ENCODE results near the gene EHD1.
A peak's percentile ranks its signal among the peaks of the same experiment; 100 is the strongest.

Gene EHD1

DNA sequence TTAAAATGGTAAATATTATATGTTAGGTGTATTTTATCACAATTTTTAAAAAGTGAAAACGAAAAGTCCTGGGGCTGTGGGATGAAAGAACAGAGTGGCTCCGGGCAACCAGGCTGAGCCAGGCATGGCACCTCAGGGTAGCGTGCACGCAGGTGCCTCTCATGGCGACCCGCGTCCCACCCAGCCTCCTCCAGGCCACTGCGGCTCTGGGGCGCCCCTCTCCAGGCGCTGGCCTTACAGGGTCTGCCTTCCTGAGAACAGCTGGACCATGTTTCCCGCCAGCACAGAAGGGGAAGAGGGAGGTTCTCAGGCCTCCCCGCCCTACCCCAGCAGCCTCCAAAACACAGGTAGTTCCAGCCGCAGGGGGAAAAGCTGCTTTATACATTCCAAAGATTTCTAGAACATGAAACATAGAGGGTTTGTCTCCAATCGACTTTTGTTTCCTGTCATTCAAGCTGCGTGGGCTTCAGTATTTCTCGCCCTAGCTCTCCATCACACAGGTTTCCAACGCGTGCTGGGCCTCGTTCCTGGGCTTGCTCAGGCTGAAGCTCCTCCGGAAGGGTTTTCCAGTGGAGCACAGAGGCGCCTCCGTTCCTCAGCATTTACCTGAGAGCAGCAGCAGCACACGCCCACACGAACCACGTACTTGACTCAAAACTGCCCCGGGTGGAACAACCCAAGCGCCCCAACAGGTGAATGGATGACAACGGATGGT, 10.5 kb downstream of the EHD1 start:
- intact Hi-C loops (cut with DNase I): no loop called here
- peak in 15 of 42 donors; percentile 29 to 78 (median 47) for DNase-seq

GRCh38 chr11:64866173-64866491, 12.3 kb downstream of the EHD1 start:
- no peak for DNase-seq
- intact Hi-C loops (cut with DNase I): no loop called here

DNA sequence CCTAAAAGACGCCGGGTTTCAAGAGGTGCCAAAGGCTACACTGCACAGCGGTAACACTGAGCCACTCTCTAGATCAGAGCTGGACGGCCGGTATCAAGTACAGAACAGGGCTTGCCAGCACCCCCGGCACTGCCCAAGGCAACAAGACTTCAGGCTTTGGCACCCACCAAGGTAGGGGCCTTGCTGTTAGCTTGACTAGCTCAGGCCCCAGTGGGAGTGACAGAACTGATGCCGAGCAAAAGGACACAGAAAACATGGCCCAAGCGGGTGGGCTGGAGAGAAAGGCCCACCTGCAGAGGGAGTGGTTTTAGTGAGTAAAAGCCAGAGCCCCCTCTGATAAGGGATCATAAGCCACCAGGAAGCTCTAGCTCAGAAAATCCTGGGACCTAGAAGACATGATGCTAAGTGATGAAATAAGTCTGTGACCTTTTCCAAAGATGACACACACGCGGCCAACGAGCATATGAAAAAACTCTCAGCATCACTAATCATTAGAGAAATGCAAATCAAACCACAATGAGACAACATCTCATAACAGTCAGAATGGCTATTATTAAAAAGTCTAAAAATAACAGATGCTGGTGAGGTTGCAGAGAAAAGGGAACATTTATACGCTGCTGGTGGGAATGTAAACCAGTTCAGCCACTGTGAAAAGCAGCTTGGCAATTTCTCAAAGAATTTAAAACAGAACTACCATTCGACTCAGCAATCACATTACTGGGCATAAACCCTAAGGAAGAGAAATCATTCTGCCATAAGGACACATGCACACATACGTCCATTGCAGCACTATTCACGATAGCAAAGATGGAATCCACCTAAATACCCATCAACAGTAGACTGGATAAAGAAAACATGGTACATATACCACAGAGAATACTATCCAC, 12.9 kb downstream of the EHD1 start:
- intact Hi-C loops (cut with DNase I): no loop called here

DNA sequence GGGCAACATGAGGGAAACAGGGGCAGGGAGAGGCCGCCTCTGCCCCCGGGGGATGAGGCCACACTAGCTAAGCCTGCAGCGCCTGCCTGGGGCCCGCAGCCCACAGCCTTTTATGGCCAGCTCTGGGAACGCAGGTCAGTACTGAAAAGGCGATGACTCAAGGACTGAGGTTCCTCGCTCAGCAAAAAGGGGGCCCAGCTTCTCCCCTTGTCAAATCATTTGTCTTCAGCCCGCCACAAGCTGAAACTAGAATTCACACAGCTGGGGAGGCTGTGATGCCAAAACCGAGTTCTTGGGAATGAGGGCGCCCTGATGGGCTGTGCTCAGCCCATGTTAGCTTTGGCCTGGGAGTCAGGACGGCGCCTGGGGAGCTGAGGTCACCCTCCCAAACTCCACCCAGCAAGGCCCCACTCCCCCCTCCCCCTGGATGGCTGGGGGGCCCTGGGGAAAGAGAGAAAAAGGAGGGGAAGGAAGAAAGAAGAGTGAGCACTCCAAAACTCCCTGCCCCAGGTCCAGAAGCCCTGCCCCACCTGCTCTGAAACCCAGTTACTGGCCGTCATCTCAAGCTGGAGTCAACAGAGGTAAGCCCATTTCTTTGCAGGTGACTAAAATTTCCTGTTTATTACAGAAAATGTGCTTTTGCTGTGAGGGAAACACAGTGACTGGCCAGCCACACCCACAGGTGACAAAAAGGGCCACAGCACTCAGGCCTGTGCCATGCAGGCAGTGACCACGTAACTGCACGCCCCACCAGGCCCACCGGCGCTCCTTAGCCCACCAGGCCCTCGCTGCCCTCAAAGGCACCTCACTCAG, 13.7 kb downstream of the EHD1 start:
- DNase-seq: peak in 13 of 42 donors; percentile 18 to 79 (median 48)
- intact Hi-C loops (cut with DNase I): no loop called here

More for the DNA sequence above, 12.9 kb downstream of the EHD1 start:
- no peak for DNase-seq

GRCh38 chr11:64864135-64864472, 14.3 kb downstream of the EHD1 start:
- intact Hi-C loops (cut with DNase I): no loop called here
- DNase-seq: no peak

DNA sequence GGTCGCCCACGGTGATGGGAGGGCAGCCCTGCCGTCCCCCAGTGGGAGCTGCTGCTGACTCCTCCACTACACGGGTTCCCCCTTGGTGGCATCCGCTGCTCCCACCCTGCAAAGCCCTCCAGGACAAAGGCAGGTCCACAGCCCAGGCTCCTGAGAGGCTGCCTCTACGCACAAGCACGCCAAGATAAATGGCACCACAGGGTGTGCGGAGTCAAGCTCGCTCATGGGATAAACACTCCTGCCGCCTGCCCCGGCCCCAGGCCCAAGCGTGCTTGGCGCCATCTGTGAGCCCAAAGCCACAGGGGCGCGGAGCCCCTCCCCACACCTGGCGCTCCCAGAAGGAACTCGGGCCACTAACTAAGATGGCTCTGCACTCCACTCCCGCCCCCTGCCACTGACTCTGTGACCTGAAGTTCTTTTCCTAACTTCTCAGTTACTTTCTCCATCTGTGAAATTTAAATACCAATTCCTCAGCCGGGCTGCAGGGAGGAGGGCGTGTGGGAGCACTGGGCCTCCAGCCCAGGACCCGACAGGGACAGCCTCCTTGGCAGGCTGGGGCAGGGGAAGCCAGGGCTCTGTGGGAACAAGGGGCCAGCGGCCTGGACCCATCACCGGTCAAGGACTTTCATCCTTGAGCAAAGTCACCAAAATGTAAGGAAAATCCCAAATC, 14.9 kb downstream of the EHD1 start:
- intact Hi-C loops (cut with DNase I): no loop called here
- DNase-seq: peak in 12 of 42 donors; percentile 30 to 66 (median 41)

- DNase-seq: peak in 2 of 42 donors; percentile 11 to 15
Measured at GRCh38 chr11:64862987-64863390, 15.4 kb downstream of the EHD1 start.

DNA sequence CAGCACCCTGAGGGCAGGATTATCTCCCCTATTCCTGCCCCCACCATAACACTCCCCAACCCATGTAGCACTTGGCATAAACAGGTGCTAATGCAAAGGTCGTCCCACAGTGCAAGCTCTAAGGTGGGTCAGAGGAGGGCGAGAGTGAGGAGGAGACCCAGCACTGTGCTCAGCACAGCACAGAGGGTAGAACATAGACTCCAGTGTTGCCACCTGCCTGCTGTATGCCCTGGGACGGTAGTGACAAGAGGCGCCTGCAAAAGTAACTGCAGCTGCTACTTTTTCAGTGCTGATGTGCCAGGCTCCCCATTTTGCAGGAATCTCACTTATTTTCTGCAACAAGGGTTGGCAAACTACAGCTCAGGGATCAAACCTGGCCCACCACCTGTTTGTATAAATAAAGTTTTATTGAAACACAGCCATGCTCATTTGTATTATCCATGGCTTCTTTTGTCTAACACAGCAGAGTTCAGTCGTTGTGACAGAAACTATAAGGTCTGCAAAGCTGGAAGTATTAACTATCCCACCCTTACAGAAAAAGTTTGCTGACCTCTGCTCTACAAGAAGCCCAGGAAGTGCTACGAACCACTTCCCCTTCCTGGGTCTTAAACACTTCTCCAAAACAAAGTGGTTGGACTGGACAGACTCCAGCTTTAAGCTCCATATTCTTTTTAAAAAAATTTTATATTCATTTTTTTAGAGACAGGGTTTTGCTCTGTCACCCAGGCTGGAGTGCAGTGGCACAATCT, 17.0 kb downstream of the EHD1 start:
- intact Hi-C loops (cut with DNase I): no loop called here
- peak in 2 of 42 donors; percentile 23 to 28 for DNase-seq

More at GRCh38 chr11:64862987-64863390, 15.4 kb downstream of the EHD1 start:
- intact Hi-C loops (cut with DNase I): no loop called here

- intact Hi-C loops (cut with DNase I): no loop called here
Measured at GRCh38 chr11:64859542-64860414, 18.6 kb downstream of the EHD1 start.

GRCh38 chr11:64858467-64859263, 19.8 kb downstream of the EHD1 start:
- no peak for DNase-seq
- intact Hi-C loops (cut with DNase I): no loop called here

More at GRCh38 chr11:64859542-64860414, 18.6 kb downstream of the EHD1 start:
- DNase-seq: no peak

GRCh38 chr11:64857485-64857884, 20.9 kb downstream of the EHD1 start:
- no peak for DNase-seq
- intact Hi-C loops (cut with DNase I): no loop called here

DNA sequence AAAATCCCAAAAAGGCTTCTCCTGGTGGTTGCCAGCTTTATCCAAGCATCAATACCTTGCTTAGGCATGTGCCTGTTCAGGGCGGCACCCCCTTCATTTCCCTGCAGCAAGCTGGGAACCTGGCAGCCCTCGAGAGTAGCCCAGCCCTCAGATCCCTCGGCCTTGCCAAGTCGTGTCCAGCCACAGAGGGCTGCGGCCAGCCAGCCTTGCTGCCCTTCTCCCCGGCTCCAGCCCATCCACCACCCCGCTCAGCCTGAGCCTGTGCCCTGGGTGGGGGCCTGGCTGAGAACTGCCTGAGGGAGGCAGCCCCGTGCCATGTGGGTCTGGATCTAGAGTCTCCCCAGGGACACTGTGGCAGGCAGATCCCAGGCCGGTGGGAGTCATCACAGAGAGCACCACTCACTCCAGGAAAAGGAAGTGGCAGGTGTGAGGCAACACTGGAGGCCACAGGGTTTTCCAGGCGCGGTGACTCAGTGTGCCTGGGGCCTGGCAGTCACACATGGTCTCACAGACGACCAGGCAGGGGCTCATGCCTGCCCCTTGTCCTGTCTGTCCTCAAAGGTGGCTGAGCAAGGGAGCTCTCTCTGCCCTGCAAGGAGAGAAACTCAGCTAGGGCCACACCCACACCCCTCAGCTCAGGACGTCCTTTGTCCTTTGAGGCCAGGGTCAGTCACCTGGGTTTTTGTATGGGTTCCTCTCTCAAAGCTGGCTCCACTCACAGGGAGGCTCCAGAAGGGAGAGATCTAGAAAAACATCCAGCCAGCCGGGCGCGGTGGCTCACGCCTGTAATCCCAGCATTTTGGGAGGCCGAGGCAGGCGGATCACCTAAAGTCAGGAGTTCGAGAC, 21.8 kb downstream of the EHD1 start:
- intact Hi-C loops (cut with DNase I): no loop called here
- peak in 20 of 42 donors; percentile 19 to 73 (median 45) for DNase-seq

DNA sequence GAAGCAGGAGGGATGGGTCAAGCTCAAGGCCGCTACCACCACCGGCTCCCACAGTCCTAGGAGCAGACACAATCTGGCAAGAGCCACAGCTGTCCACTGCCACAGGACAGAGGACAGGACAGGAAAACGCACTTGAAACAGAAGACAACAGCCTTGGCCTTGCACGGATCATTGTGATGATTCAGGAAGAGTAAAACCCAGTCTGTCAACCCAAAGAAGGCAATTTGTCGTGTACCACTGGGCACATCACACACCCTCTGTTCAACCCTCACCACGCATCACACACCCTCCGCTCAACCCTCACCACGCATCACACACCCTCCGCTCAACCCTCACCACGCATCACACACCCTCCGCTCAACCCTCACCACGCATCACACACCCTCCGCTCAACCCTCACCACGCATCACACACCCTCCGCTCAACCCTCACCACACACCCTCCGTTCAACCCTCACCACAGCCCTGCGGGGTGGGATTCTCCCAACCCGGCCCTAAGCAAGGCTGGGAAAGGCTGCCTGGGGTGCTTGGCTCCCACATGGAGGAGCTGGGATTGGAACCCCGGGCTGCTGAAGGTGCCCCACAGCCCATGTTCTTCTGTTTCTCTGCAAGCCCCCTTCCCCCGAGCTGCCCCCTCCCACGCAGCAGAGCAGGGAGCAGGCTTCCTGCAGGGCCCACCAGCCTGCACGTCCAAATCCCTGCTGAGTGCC, 22.7 kb downstream of the EHD1 start:
- intact Hi-C loops (cut with DNase I): no loop called here
- no peak for DNase-seq

GRCh38 chr11:64854534-64855502, 23.6 kb downstream of the EHD1 start:
- peak in 4 of 42 donors; percentile 27 to 70 (median 46) for DNase-seq
- intact Hi-C loops (cut with DNase I): no loop called here

Data from head of caudate nucleus (tissue), 42 donors.